HL-60 (cell line): Measurements from ENCODE around the gene OSBPL10.
"Not testable (repeated sequence)": the region's sequence is repeated elsewhere in the genome, so short reads cannot be mapped to it uniquely, and the experiment has no call there.

Experiments
- DNase-seq, 2 experiments: peaks; one replicate each; pipeline ENCODE4 v3.0.0-alpha.2; 2010 to 2020; ENCODE audit warnings: low read depth in 1 of 2, low spot score in 1 of 2
- H3K27ac ChIP-seq: fragments of 250-450 bp; sonication (Bioruptor Pico); replicated peaks from 2 replicates; pipeline ENCODE4 v1.5.1; 2020; ENCODE audit warnings: mild to moderate bottlenecking, moderate library complexity
- H3K27me3 ChIP-seq: fragments of 250-450 bp; sonication (Bioruptor Pico); 2 replicates; pipeline ENCODE4 v1.5.1; 2021; ENCODE audit warnings: mild to moderate bottlenecking, moderate library complexity; ENCODE audit not compliant: insufficient read depth, poor library complexity, severe bottlenecking
- H3K4me3 ChIP-seq: replicated peaks from 2 replicates; pipeline ENCODE4 v1.5.1; 2011; ENCODE audit warnings: mild to moderate bottlenecking, control low read depth, low read length; ENCODE audit not compliant: insufficient read depth
- CTCF ChIP-seq: IDR thresholded peaks from one replicate; pipeline ENCODE4 v1.5.1; 2011; ENCODE audit warnings: low read length, control low read depth, inconsistent platforms; ENCODE audit not compliant: insufficient read depth
- GABPA ChIP-seq: IDR thresholded peaks from 2 replicates; pipeline ENCODE4 v1.6.1; 2012; ENCODE audit warnings: low read depth
- POLR2AphosphoS5 ChIP-seq: IDR thresholded peaks from 2 replicates; pipeline ENCODE4 v1.6.1; 2012; ENCODE audit warnings: low read depth
- SPI1 ChIP-seq: IDR thresholded peaks from 2 replicates; pipeline ENCODE4 v1.6.1; 2012; ENCODE audit warnings: low read depth, mild to moderate bottlenecking, borderline replicate concordance
- TF ChIP-seq, protein P1 (sequence below): IDR thresholded peaks from 2 replicates; pipeline ENCODE4 v1.6.1; 2012; ENCODE audit warnings: low read depth; ENCODE audit not compliant: insufficient replicate concordance

The OSBPL10 gene

GRCh38 chr3:31693346-31693745 lies 287.7 kb downstream of the OSBPL10 start:
- no peak for DNase-seq
- TF ChIP-seq SPI1 (no peak), POLR2AphosphoS5 (no peak), CTCF (no peak), GABPA (no peak)
- TF ChIP-seq, protein P1, sequence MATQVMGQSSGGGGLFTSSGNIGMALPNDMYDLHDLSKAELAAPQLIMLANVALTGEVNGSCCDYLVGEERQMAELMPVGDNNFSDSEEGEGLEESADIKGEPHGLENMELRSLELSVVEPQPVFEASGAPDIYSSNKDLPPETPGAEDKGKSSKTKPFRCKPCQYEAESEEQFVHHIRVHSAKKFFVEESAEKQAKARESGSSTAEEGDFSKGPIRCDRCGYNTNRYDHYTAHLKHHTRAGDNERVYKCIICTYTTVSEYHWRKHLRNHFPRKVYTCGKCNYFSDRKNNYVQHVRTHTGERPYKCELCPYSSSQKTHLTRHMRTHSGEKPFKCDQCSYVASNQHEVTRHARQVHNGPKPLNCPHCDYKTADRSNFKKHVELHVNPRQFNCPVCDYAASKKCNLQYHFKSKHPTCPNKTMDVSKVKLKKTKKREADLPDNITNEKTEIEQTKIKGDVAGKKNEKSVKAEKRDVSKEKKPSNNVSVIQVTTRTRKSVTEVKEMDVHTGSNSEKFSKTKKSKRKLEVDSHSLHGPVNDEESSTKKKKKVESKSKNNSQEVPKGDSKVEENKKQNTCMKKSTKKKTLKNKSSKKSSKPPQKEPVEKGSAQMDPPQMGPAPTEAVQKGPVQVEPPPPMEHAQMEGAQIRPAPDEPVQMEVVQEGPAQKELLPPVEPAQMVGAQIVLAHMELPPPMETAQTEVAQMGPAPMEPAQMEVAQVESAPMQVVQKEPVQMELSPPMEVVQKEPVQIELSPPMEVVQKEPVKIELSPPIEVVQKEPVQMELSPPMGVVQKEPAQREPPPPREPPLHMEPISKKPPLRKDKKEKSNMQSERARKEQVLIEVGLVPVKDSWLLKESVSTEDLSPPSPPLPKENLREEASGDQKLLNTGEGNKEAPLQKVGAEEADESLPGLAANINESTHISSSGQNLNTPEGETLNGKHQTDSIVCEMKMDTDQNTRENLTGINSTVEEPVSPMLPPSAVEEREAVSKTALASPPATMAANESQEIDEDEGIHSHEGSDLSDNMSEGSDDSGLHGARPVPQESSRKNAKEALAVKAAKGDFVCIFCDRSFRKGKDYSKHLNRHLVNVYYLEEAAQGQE = no peak
- Histone ChIP-seq H3K27me3 (no peaks in the 10 kb centered on the region), H3K4me3 (no peak overlapping the region), H3K27ac (no peak overlapping the region)

DNA sequence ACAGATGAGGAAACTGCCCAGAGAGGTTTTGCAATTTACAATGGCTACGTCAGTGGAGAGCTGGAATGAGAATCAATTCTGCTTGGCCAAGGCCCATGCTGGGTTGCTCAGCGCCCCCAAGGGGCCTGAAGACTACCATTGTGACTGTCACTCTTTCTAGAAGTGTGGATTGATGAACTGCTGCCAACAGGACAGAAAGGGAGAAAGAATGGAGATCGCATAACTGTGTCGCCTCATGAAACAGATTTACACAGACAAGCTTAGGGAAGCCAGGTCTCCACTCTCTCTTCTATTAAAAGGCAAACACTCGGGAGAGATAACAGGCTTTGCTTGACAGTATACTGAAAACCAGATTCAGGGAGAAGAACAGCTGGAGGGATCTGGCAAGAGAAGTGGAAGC lies 288.3 kb downstream of the OSBPL10 start:
- Histone ChIP-seq H3K27ac (no peak overlapping the region), H3K27me3 (no peaks in the 10 kb centered on the region), H3K4me3 (no peak overlapping the region)
- no peak for TF ChIP-seq POLR2AphosphoS5
- no peak for TF ChIP-seq SPI1
- TF ChIP-seq CTCF = no peak
- TF ChIP-seq GABPA = no peak
- TF ChIP-seq, protein P1 = no peak
- peak in 1 of 2 experiments; percentile 16 for DNase-seq

- TF ChIP-seq, protein P1 = no peak
- TF ChIP-seq GABPA = no peak
- no peak for TF ChIP-seq SPI1
- no peak for TF ChIP-seq POLR2AphosphoS5
- TF ChIP-seq CTCF = no peak
- no peaks in the 10 kb centered on the region for H3K27me3 ChIP-seq
Measured at GRCh38 chr3:31690771-31691170, 290.3 kb downstream of the OSBPL10 start.

GRCh38 chr3:31689523-31689922 lies 291.5 kb downstream of the OSBPL10 start:
- not testable (repeated sequence) for H3K27me3 ChIP-seq, H3K4me3 ChIP-seq, DNase-seq, H3K27ac ChIP-seq

More at GRCh38 chr3:31690771-31691170, 290.3 kb downstream of the OSBPL10 start:
- Histone ChIP-seq H3K4me3 (no peak overlapping the region), H3K27ac (no peak overlapping the region)
- no peak for DNase-seq
